Caco-2 (cell line): ENCODE measurements around the gene ACY1. TPM values are rescaled to one million over a fixed set of nuclear protein-coding genes. Genes with fewer than 3 reads are reported as not detected.

Source experiments
- BruUV-seq: library from RNA; stranded (reverse); fragments of 400-500 nt; replicated peaks from 2 replicates; lab custom pipeline; 2021; lab: Mats Ljungman, UMichigan
- CTCF ChIA-PET: fragments of 300-600 bp; sonication (Branson Sonifier 250); formaldehyde crosslinking; loops from one replicate; lab custom pipeline; 2022; ENCODE audit warnings: antibody characterized with exemption; lab: Charles Lee
- POLR2A ChIA-PET: fragments of 300-600 bp; sonication (Branson Sonifier 250); formaldehyde crosslinking; loops from one replicate; lab custom pipeline; 2022; ENCODE audit warnings: antibody characterized with exemption; lab: Charles Lee
- DNase-seq, 2 experiments: peaks; one replicate each; pipeline versions ENCODE4 v3.0.0 to v3.0.0-alpha.2; 2020 to 2022
- H3K27me3 ChIP-seq: replicated peaks from 2 replicates; pipeline ENCODE4 v1.6.0; 2011; ENCODE audit warnings: low read length; ENCODE audit not compliant: control insufficient read depth, insufficient read depth
- H3K36me3 ChIP-seq: 2 replicates; pipeline ENCODE4 v1.5.1; 2011; ENCODE audit warnings: low read length; ENCODE audit not compliant: control insufficient read depth, insufficient read depth
- H3K4me1 ChIP-seq: fragments of 250-450 bp; sonication (Bioruptor Pico); 2 replicates; pipeline ENCODE4 v1.5.1; 2020; ENCODE audit warnings: mild to moderate bottlenecking
- H3K4me3 ChIP-seq: 2 replicates; pipeline ENCODE4 v1.5.1; 2011; ENCODE audit warnings: low read depth, mild to moderate bottlenecking, control low read depth, low read length
- H3K9me3 ChIP-seq: fragments of 250-450 bp; sonication (Bioruptor Pico); 2 replicates; pipeline ENCODE4 v1.5.1; 2020; ENCODE audit warnings: mild to moderate bottlenecking, moderate library complexity
- H3K27ac Mint-ChIP-seq: one replicate; pipeline ENCODE4 v1.8.0; 2022; ENCODE audit warnings: mixed read lengths; ENCODE audit not compliant: unreplicated experiment
- H3K27me3 Mint-ChIP-seq: one replicate; pipeline ENCODE4 v1.8.0; 2022; ENCODE audit warnings: mixed read lengths; ENCODE audit not compliant: insufficient read depth, unreplicated experiment
- H3K36me3 Mint-ChIP-seq: one replicate; pipeline ENCODE4 v1.8.0; 2022; ENCODE audit warnings: mild to moderate bottlenecking, mixed read lengths; ENCODE audit not compliant: insufficient read depth, unreplicated experiment
- H3K4me1 Mint-ChIP-seq: one replicate; pipeline ENCODE4 v1.8.0; 2022; ENCODE audit warnings: low read depth, mixed read lengths; ENCODE audit not compliant: unreplicated experiment
- H3K4me3 Mint-ChIP-seq: one replicate; pipeline ENCODE4 v1.8.0; 2022; ENCODE audit warnings: mild to moderate bottlenecking, moderate library complexity, mixed read lengths; ENCODE audit not compliant: unreplicated experiment
- H3K9me3 Mint-ChIP-seq: one replicate; pipeline ENCODE4 v1.8.0; 2022; ENCODE audit warnings: mixed read lengths; ENCODE audit not compliant: unreplicated experiment
- CTCF ChIP-seq, 2 experiments: fragments of 200-600 bp in 1 of 2; IDR thresholded peaks; 1 replicate in 1 of 2; 2 replicates in 1 of 2; pipeline versions ENCODE4 v1.5.1 to v1.8.0; 2011 to 2022; ENCODE audit warnings: antibody characterized with exemption in 1 of 2, control low read depth in 1 of 2, inconsistent platforms in 1 of 2, low read depth in 1 of 2, low read length in 1 of 2, mild to moderate bottlenecking in 1 of 2, moderate library complexity in 1 of 2; ENCODE audit not compliant: insufficient read depth in 1 of 2, severe bottlenecking in 1 of 2, unreplicated experiment in 1 of 2
- intact Hi-C: fragments of 100-400 bp; cut with micrococcal nuclease; formaldehyde crosslinking; loops from one replicate; pipeline ENCODE4 v1.10.0; 2022; ENCODE audit not compliant: unreplicated experiment
- total RNA-seq: library from RNA; stranded (reverse); gene quantifications from 2 replicates; pipeline ENCODE4 v1.2.3, GENCODE V29; 2022

The ACY1 gene
- total RNA-seq, 1 experiment from 2014 or later, result 62.4 TPM

- ChIA-PET POLR2A (no interaction called here), CTCF (no interaction called here)
- Mint-ChIP-seq H3K27me3 (no peaks in the 10 kb centered on the region), H3K9me3 (no peaks in the 10 kb centered on the region), H3K27ac (peak overlapping the region; percentile 74), H3K4me3 (peak overlapping the region; percentile 91), H3K36me3 (peaks cover 17% of the 10 kb centered on the region), H3K4me1 (peaks cover 7% of the 10 kb centered on the region)
- peak in 1 of 2 experiments; percentile 59 for DNase-seq
- TF ChIP-seq CTCF (IDR thresholded peaks at IDR 0.05; ENCODE audit: insufficient read depth in 1 of 2, low read depth in 1 of 2, low read length in 1 of 2, severe bottlenecking in 1 of 2, unreplicated experiment in 1 of 2), result peak in 1 of 2 experiments; percentile 19
- no peaks in the 10 kb centered on the region for H3K9me3 ChIP-seq
- H3K4me1 ChIP-seq, result peaks cover 12% of the 10 kb centered on the region
- intact Hi-C loops, result loop anchor here (2.0 kb wide), 1 partner anchor 23 kb away; no protein-coding TSS in a partner anchor
- no peaks in the 10 kb centered on the region for H3K36me3 ChIP-seq
- H3K27me3 ChIP-seq, result no peaks in the 10 kb centered on the region
- no TSS peak for BruUV-seq
- peak overlapping the region; percentile 71 for H3K4me3 ChIP-seq
Measured at GRCh38 chr3:51975852-51976549, 7.3 kb upstream of the ACY1 start.

- POLR2A ChIA-PET, result no interaction called here
Measured at GRCh38 chr3:51977446-51978142, 5.7 kb upstream of the ACY1 start.

More at GRCh38 chr3:51977446-51978142, 5.7 kb upstream of the ACY1 start:
- no peaks in the 10 kb centered on the region for H3K27me3 ChIP-seq
- Mint-ChIP-seq H3K27ac (no peak overlapping the region), H3K27me3 (no peaks in the 10 kb centered on the region), H3K4me1 (peaks cover 7% of the 10 kb centered on the region), H3K9me3 (no peaks in the 10 kb centered on the region), H3K36me3 (peaks cover 22% of the 10 kb centered on the region), H3K4me3 (no peak overlapping the region)
- TF ChIP-seq CTCF (IDR thresholded peaks at IDR 0.05; ENCODE audit: insufficient read depth in 1 of 2, low read depth in 1 of 2, low read length in 1 of 2, severe bottlenecking in 1 of 2, unreplicated experiment in 1 of 2), result no peak
- intact Hi-C loops, result no loop called here
- no peaks in the 10 kb centered on the region for H3K36me3 ChIP-seq
- no peak for DNase-seq
- CTCF ChIA-PET, result interaction anchor here (0.5 kb wide), 1 partner anchor 35 kb away, joined by 3 read pairs; no protein-coding TSS in a partner anchor
- BruUV-seq, result no TSS peak
- H3K9me3 ChIP-seq, result no peaks in the 10 kb centered on the region
- peaks cover 24% of the 10 kb centered on the region for H3K4me1 ChIP-seq
- no peak overlapping the region for H3K4me3 ChIP-seq
